ENCODE measurements around the gene AK2.
A peak's percentile ranks its signal among the peaks of the same experiment; 100 is the strongest.
"Not testable (repeated sequence)": the region's sequence is repeated elsewhere in the genome, so short reads cannot be mapped to it uniquely, and the experiment has no call there.

AK2 gene

DNA sequence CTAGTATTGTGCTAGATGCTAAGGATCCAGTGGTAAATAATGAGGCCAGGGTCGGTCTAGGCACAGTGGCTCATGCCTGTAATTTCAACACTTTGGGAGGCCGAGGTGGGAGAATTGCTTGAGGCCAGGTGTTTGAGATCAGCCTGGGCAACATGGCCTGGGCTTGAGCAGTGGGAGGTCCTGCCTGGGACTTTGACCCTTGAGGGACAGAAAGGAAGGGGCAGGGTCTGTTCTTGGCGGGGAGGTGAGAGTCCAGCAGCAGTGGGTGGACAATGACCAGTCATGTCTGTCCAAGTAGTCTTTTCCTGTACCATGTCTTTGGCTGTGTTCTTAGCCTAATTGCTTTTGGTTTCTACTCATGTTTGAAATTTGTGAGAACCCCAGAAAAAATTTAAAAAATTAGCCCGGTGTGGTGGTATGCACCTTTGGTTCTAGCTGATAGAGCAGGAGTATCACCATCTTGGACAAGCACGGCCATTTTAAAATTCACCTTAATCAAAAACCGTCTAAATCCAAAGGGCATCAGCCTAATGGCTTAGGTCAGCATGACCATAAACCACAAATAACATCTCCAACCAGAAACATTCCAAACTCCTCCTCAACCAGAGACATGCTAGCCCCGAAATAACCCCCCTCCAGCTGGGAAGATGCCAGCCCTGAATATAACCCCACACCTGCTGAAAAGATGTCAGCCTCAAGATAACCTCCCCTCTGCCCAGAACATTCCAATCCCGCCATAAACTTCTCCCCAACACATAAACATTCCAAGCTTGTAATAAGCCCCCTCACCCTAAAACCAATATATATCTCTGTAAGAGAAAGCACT lies 6.8 kb upstream of the AK2 start:
- Mint-ChIP-seq H3K4me1 (ENCODE audit: low read depth) (peaks cover 7% of the 10 kb centered on the region), H3K27ac (peak overlapping the region; percentile 15), H3K27me3 (no peaks in the 10 kb centered on the region), H3K36me3 (ENCODE audit: low read depth) (no peaks in the 10 kb centered on the region), H3K4me3 (no peak overlapping the region), H3K9me3 (no peaks in the 10 kb centered on the region)
- no peak for DNase-seq

DNA sequence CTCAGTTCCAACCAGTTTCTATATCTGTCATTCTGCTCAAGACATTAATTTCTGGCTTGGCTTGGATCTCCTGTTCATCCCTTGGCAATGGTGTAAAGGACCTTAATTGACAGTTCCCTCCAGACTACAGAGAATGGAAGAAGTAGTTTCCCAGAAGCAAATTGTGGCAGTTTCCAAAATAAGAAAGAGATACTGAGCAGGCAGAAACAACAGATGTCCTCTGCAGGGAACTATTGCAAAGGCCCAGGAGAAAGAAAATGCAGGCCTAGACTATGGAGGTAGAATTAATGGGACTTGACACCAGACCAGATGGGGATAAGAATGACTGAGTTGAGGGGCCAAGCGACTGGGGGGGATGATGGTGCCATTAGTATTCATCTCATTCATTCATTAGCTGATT lies 6.1 kb upstream of the AK2 start:
- DNase-seq, result no peak
- Mint-ChIP-seq H3K27me3 (no peaks in the 10 kb centered on the region), H3K27ac (no peak overlapping the region)

DNA sequence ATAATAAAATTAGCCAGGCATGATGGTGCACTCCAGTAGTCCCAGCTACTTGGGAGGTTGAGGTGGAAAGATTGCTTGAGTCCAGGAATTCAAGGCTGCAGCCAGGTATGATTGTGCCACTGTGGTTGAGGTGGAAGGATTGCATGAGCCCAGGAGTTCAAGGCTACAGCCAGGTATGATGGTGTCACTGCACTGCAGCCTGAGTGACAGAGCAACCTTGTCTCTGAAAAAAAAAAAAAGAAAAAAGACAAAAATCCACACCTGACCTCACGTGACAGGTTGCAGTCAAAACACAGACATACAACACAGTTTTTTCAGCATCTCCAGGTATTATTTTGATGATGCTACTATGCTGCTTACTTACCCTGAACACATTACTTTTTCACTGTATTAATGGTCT lies 4.3 kb upstream of the AK2 start:
- peaks cover 14% of the 10 kb centered on the region for H3K4me1 Mint-ChIP-seq (ENCODE audit: low read depth)
- H3K27ac Mint-ChIP-seq, result no peak overlapping the region
- H3K27me3 Mint-ChIP-seq, result no peaks in the 10 kb centered on the region
- H3K4me3 Mint-ChIP-seq, result no peak overlapping the region
- H3K36me3 Mint-ChIP-seq (ENCODE audit: low read depth), result peaks cover 8% of the 10 kb centered on the region
- H3K9me3 Mint-ChIP-seq, result no peaks in the 10 kb centered on the region
- DNase-seq, result no peak

More for the DNA sequence above, 6.1 kb upstream of the AK2 start:
- peaks cover 7% of the 10 kb centered on the region for H3K4me1 Mint-ChIP-seq (ENCODE audit: low read depth)
- H3K4me3 Mint-ChIP-seq, result no peak overlapping the region
- H3K36me3 Mint-ChIP-seq (ENCODE audit: low read depth), result no peaks in the 10 kb centered on the region
- H3K9me3 Mint-ChIP-seq, result no peaks in the 10 kb centered on the region

DNA sequence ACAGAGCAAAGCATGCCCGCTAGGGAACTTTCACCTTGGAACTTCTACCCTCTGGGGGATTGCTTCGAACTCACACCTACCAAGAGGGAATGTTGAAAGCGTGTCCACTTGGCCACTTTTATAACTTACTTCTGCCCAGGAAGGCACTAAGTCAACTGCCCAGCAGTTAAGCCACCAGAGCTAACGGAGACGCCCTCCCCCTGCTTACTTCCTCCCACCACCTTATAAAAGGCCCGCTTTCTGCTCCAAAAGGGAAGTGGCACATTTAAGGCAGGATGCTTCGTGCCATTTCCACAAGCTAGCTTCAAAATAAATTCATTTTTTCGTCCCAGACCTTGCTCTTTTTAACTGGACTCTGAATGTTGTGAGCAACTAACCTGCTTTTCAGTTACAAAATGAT lies 3.2 kb upstream of the AK2 start:
- H3K27ac Mint-ChIP-seq, result no peak overlapping the region
- no peak for DNase-seq
- H3K4me3 Mint-ChIP-seq, result no peak overlapping the region
- no peaks in the 10 kb centered on the region for H3K9me3 Mint-ChIP-seq
- H3K36me3 Mint-ChIP-seq (ENCODE audit: low read depth), result peaks cover 19% of the 10 kb centered on the region
- H3K27me3 Mint-ChIP-seq, result no peaks in the 10 kb centered on the region
- H3K4me1 Mint-ChIP-seq (ENCODE audit: low read depth), result peaks cover 13% of the 10 kb centered on the region

DNA sequence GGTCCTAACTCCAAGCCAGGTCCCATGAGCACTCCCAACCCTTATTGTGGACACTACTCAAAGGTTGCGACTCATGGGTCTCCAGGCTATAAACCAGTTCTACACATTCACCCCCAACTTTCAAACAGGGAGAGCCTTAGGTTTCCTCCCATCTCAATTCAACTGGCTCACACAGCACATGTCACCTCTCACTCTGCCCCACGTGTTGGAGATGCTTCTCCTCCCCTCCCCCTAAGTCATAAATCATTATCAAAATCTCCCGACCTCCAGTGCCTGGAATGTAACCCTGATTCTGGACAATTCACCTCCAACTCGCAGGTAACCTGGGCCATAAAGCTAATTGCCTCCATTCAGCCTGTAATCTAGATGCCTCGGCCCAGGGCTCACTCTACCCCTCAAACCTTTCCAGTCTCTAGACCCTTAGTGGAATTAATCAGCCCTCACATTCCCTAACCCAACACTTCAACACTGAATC lies 595 bp downstream of the AK2 start:
- Mint-ChIP-seq H3K9me3 (no peaks in the 10 kb centered on the region), H3K27me3 (no peaks in the 10 kb centered on the region), H3K4me1 (ENCODE audit: low read depth) (peaks cover 46% of the 10 kb centered on the region), H3K27ac (peak overlapping the region; percentile 96), H3K4me3 (peak overlapping the region; percentile 97), H3K36me3 (ENCODE audit: low read depth) (peaks cover 54% of the 10 kb centered on the region)
- DNase-seq, result no peak

DNA sequence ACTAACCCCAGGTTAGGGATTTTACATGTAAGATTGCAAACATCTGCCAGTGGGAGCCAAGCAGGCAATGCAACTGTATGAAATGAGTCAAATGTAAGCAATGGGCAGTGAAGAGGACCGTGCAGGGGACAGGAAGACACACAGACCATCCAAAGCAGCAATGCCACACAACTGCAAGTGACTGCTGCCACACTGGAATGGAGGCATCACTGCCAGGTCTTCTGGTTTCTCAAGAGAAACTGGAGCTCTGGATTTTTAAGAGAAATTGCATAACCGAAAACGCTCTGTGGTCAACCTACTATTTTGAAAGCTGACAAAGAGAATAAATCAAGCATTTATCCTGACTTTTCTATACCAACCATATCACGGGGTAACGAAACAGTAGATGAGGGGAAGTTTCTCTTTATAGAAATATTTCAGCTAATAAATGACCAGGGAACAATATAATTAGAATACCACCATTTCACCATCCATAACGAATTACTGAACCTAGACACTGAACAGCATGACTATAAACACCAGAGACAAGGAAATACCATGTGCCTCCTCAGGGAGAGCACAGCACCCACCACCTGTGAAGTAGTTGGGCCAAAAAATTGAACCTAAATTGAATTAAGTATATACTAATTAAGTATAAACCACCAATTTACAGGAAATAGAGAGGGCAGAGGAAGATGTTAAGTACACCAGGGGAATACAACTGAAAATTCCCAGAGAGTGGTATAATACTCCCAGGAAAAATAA lies 4.4 kb downstream of the AK2 start:
- no peak for DNase-seq
- Mint-ChIP-seq H3K4me1 (ENCODE audit: low read depth) (peaks cover 78% of the 10 kb centered on the region), H3K36me3 (ENCODE audit: low read depth) (peaks cover 91% of the 10 kb centered on the region), H3K9me3 (no peaks in the 10 kb centered on the region), H3K27me3 (no peaks in the 10 kb centered on the region), H3K4me3 (peak overlapping the region; percentile 6), H3K27ac (peak overlapping the region; percentile 20)

DNA sequence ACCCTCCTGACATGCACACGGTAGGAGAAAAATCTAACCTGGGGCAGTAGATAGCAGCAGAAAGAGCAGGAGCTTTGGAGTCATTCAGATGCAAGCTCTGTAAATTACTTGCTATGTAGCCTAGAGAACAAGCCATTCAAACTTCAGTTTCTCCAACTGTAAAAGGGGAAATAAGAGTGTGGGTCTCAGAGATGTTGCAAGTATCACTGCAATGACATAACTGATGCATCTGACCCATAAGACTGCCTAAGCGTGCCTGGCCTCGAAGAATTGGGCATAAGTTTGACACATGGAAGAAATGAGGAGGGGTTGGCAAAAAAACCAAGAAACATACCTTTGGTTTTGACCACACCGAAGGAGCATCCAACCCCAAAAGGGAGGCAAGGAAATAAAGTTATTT lies 5.2 kb downstream of the AK2 start:
- Mint-ChIP-seq H3K9me3 (no peaks in the 10 kb centered on the region), H3K4me3 (no peak overlapping the region), H3K27ac (peak overlapping the region; percentile 26), H3K4me1 (ENCODE audit: low read depth) (peaks cover 78% of the 10 kb centered on the region), H3K36me3 (ENCODE audit: low read depth) (peaks cover 96% of the 10 kb centered on the region), H3K27me3 (no peaks in the 10 kb centered on the region)
- no peak for DNase-seq

DNA sequence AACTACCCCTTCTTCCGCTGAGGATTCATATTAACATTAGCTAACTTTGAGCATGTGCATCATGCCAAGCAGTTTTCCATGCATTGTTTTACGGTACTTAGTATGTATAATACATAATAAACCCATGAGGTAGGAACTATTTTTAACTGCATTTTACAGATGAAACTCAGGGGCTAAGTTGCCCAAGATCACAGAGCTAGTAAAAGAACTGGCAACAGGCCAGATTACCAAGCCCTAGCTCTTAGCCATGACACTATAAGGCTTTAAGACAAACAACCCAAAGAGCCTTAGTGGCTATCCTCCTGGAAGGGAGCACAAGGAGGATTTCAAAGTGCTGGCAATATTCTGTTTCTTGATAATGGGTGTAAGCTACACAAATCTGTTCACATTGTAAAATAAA lies 6.1 kb downstream of the AK2 start:
- no peak overlapping the region for H3K4me3 Mint-ChIP-seq
- H3K4me1 Mint-ChIP-seq (ENCODE audit: low read depth), result peaks cover 86% of the 10 kb centered on the region
- H3K27me3 Mint-ChIP-seq, result no peaks in the 10 kb centered on the region
- no peak overlapping the region for H3K27ac Mint-ChIP-seq
- no peak for DNase-seq
- peaks cover 93% of the 10 kb centered on the region for H3K36me3 Mint-ChIP-seq (ENCODE audit: low read depth)
- no peaks in the 10 kb centered on the region for H3K9me3 Mint-ChIP-seq

DNA sequence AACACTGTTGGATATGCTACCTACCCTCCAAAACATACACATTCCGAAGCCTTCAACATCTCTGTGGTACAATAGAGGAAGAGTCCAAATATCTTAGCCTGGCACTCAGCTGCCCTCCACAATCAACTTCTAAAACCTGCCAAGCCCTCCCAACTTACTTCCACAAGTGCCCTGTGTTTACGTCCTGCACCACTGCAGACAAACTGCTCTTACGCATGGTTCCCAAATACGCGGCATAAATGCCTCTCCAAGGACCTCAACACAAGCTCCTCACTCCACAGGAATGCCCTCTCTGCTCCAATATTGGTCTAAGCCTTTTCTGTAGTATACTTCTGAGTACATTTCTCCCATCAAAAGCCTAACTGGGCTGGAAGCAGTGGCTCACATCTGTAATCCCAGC lies 6.8 kb downstream of the AK2 start:
- Mint-ChIP-seq H3K9me3 (no peaks in the 10 kb centered on the region), H3K27ac (no peak overlapping the region), H3K27me3 (no peaks in the 10 kb centered on the region), H3K4me3 (no peak overlapping the region), H3K36me3 (ENCODE audit: low read depth) (peaks cover 92% of the 10 kb centered on the region), H3K4me1 (ENCODE audit: low read depth) (peaks cover 89% of the 10 kb centered on the region)
- DNase-seq, result no peak

DNA sequence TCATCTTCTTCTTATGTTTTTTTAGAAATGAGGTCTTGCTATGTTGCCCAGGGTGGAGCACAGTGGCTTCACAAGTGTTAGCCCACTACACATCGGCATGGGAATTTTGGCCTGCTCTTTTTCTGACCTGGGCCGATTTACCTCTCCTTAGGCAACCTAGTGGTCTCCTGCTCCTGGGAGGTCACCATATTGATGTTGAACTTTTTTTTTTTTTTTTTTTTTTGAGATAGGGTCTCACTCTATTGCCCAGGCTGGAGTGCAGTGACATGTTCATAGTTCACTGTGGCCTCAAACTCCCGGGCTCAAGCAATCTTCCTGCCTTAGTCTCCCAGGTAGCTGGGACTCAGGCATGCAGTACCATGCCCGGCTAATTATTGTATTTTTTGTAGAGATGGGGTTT lies 7.5 kb downstream of the AK2 start:
- no peaks in the 10 kb centered on the region for H3K27me3 Mint-ChIP-seq
- H3K9me3 Mint-ChIP-seq, result no peaks in the 10 kb centered on the region
- no peak overlapping the region for H3K27ac Mint-ChIP-seq
- no peak overlapping the region for H3K4me3 Mint-ChIP-seq
- peaks cover 90% of the 10 kb centered on the region for H3K4me1 Mint-ChIP-seq (ENCODE audit: low read depth)
- H3K36me3 Mint-ChIP-seq (ENCODE audit: low read depth), result peaks cover 89% of the 10 kb centered on the region
- no peak for DNase-seq

DNA sequence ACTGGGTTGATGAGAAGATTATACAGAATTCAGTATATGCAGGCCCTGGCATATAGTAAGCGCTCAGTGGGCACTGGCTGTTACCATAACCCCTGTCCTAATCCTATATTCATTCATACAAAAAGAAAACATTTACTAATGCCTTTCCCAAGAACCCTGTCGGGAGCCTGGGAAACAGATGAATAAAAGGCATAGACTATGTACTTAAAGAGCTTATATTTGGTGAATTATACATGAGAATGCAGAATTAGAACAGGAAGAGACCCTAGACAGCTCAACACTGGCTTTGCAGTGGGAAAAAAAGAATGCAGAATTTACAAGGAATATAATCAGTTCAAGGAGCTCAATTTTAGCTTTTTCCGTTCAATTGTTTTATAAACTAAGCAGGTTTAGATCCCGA lies 10.9 kb downstream of the AK2 start:
- Mint-ChIP-seq H3K36me3 (ENCODE audit: low read depth) (peaks cover 91% of the 10 kb centered on the region), H3K9me3 (no peaks in the 10 kb centered on the region), H3K27ac (peak overlapping the region; percentile 95), H3K4me1 (ENCODE audit: low read depth) (peaks cover 76% of the 10 kb centered on the region), H3K27me3 (no peaks in the 10 kb centered on the region), H3K4me3 (peak overlapping the region; percentile 8)
- no peak for DNase-seq

DNA sequence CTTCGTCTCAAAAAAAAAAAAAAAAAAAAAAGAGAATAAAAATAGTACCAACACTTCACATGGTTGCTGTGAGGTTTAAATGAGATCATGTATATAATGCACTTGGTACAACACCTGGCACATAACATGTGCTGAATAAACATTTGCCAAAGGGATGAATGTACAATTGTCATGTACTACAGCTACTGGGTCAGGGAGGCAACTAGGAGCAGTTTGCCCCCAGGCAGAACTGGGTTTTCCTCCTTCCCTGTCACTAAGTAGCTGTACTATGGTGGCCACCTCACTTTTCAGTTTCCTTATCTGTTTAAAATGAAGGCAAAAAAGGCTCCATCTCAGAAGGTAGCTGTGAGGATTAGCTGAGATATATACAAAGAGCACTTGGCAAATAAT lies 11.5 kb downstream of the AK2 start:
- Mint-ChIP-seq H3K36me3 (ENCODE audit: low read depth) (peaks cover 91% of the 10 kb centered on the region), H3K4me3 (peak overlapping the region; percentile 10), H3K27ac (peak overlapping the region; percentile 95)

DNA sequence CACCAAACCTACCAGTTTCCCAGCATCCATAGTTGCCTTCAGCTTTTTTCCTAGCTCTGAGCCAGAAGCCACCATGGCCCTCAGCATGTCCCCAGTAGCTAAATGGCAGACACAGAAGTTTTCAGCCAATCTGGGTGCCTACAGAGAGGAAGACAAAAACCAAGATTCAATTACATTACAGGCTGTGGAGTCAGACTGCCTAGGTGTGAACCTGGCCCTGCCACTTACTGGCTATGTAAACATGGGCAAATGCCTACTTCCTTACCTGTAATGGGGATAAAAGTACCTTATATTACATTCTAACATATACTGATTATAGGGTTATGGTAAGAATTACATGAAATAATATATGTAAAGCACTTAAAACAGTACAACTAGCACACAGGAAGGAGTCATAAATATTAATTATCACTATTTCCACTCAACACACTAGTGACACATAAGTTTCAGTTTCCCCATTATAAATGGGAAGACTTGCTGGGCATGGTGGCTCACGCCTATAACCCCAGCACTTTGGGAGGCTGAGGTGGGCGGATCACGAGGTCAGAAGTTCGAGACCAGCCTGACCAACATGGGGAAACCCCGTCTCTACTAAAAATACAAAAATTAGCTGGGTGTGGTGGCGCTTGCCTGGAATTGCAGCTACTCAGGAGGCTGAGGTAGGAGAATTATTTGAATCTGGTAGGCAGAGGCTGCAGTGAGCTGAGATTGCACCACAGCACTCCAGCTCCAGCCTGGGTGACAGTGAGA lies 12.1 kb downstream of the AK2 start:
- not testable (repeated sequence) for H3K9me3 Mint-ChIP-seq, H3K27me3 Mint-ChIP-seq
- Mint-ChIP-seq H3K27ac (peak overlapping the region; percentile 95), H3K4me3 (peak overlapping the region; percentile 10), H3K4me1 (ENCODE audit: low read depth) (peaks cover 68% of the 10 kb centered on the region), H3K36me3 (ENCODE audit: low read depth) (peaks cover 91% of the 10 kb centered on the region)
- DNase-seq, result peak; percentile 86

More for the DNA sequence above, 11.5 kb downstream of the AK2 start:
- peaks cover 72% of the 10 kb centered on the region for H3K4me1 Mint-ChIP-seq (ENCODE audit: low read depth)
- DNase-seq, result no peak
- no peaks in the 10 kb centered on the region for H3K27me3 Mint-ChIP-seq
- no peaks in the 10 kb centered on the region for H3K9me3 Mint-ChIP-seq

DNA sequence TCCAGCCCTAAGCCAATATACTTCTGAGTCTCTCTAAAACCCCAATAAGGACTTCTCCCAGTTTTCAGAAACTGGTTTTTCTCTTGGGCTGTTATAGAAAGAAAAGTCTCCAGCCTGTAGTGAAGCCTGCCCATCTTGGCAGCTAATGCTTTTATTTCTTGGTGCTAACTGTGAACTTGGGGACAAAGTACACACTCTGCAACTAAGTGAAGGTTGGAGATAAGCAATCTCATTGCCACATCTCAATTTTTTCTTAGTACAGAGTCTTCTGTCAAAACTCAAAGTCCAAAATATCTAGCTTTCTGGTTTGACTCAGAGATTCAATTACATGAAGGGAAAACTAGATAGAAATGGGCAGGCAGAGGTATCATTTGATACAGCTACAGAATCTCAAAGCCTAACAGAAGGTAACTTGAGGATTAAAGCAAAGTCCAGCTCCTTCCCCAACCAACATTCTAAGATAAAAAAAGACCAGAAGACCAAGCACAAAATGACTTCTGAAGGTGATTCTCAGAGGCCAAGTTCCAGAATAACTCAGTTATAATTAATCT lies 14.0 kb downstream of the AK2 start:
- H3K4me1 Mint-ChIP-seq (ENCODE audit: low read depth), result peaks cover 69% of the 10 kb centered on the region
- H3K27ac Mint-ChIP-seq, result peak overlapping the region; percentile 73
- no peaks in the 10 kb centered on the region for H3K27me3 Mint-ChIP-seq
- H3K36me3 Mint-ChIP-seq (ENCODE audit: low read depth), result peaks cover 91% of the 10 kb centered on the region
- H3K4me3 Mint-ChIP-seq, result no peak overlapping the region
- no peaks in the 10 kb centered on the region for H3K9me3 Mint-ChIP-seq
- DNase-seq, result no peak
